ENCODE results near the gene WDR18. TPM values are rescaled to one million over a fixed set of nuclear protein-coding genes. Genes with fewer than 3 reads are reported as not detected.

Gene WDR18
- total RNA-seq, 1 experiment from 2014 or later, result 47.5 TPM

- peaks cover 42% of the 10 kb centered on the region for H3K36me3 ChIP-seq
- no peak for DNase-seq
- no peaks in the 10 kb centered on the region for H3K9me3 ChIP-seq (replicated peaks)
- H3K27me3 ChIP-seq, result no peaks in the 10 kb centered on the region
- H3K4me3 ChIP-seq, result no peak overlapping the region
- H3K4me1 ChIP-seq, result no peaks in the 10 kb centered on the region
- no peak overlapping the region for H3K27ac ChIP-seq
Measured at GRCh38 chr19:1011831-1012333, 27.7 kb downstream of the WDR18 start.

GRCh38 chr19:1012334-1012733, 28.2 kb downstream of the WDR18 start:
- H3K27ac ChIP-seq, result no peak overlapping the region
- H3K4me3 ChIP-seq, result no peak overlapping the region
- peaks cover 42% of the 10 kb centered on the region for H3K36me3 ChIP-seq
- no peaks in the 10 kb centered on the region for H3K27me3 ChIP-seq
- no peaks in the 10 kb centered on the region for H3K4me1 ChIP-seq
- DNase-seq, result no peak
- H3K9me3 ChIP-seq (replicated peaks), result no peaks in the 10 kb centered on the region

- Histone ChIP-seq H3K4me1 (no peaks in the 10 kb centered on the region), H3K4me3 (no peak overlapping the region), H3K27me3 (no peaks in the 10 kb centered on the region), H3K36me3 (peaks cover 40% of the 10 kb centered on the region), H3K27ac (no peak overlapping the region), H3K9me3 (replicated peaks) (no peaks in the 10 kb centered on the region)
- DNase-seq, result no peak
Measured at GRCh38 chr19:1013218-1013617, 29.1 kb downstream of the WDR18 start.

- Histone ChIP-seq H3K4me1 (no peaks in the 10 kb centered on the region), H3K36me3 (peaks cover 42% of the 10 kb centered on the region)
- DNase-seq, result no peak
Measured at GRCh38 chr19:1014161-1015060, 30.3 kb downstream of the WDR18 start.

GRCh38 chr19:1015061-1015781, 31.1 kb downstream of the WDR18 start:
- no peaks in the 10 kb centered on the region for H3K9me3 ChIP-seq (replicated peaks)
- H3K4me1 ChIP-seq, result no peaks in the 10 kb centered on the region
- no peak overlapping the region for H3K27ac ChIP-seq
- no peak for DNase-seq
- H3K36me3 ChIP-seq, result peaks cover 34% of the 10 kb centered on the region
- no peak overlapping the region for H3K4me3 ChIP-seq
- H3K27me3 ChIP-seq, result no peaks in the 10 kb centered on the region

More at GRCh38 chr19:1014161-1015060, 30.3 kb downstream of the WDR18 start:
- Histone ChIP-seq H3K9me3 (replicated peaks) (no peaks in the 10 kb centered on the region), H3K27me3 (no peaks in the 10 kb centered on the region), H3K4me3 (no peak overlapping the region), H3K27ac (no peak overlapping the region)

- Histone ChIP-seq H3K9me3 (replicated peaks) (no peaks in the 10 kb centered on the region), H3K4me1 (no peaks in the 10 kb centered on the region), H3K4me3 (no peak overlapping the region), H3K27me3 (no peaks in the 10 kb centered on the region), H3K36me3 (peaks cover 28% of the 10 kb centered on the region), H3K27ac (no peak overlapping the region)
- no peak for DNase-seq
Measured at GRCh38 chr19:1015782-1016646, 31.9 kb downstream of the WDR18 start.

GRCh38 chr19:1016647-1017114, 32.5 kb downstream of the WDR18 start:
- DNase-seq, result no peak
- H3K9me3 ChIP-seq (replicated peaks), result no peaks in the 10 kb centered on the region
- no peaks in the 10 kb centered on the region for H3K27me3 ChIP-seq
- H3K27ac ChIP-seq, result no peak overlapping the region
- H3K4me1 ChIP-seq, result no peaks in the 10 kb centered on the region
- peaks cover 24% of the 10 kb centered on the region for H3K36me3 ChIP-seq
- H3K4me3 ChIP-seq, result no peak overlapping the region

- Histone ChIP-seq H3K9me3 (replicated peaks) (no peaks in the 10 kb centered on the region), H3K27ac (no peak overlapping the region), H3K27me3 (no peaks in the 10 kb centered on the region), H3K4me1 (peaks cover 1% of the 10 kb centered on the region; the same call in 1 of the 2 replicates), H3K4me3 (no peak overlapping the region), H3K36me3 (peaks cover 18% of the 10 kb centered on the region)
- DNase-seq, result no peak
Measured at GRCh38 chr19:1017115-1017905, 33.2 kb downstream of the WDR18 start.

GRCh38 chr19:1017906-1018305, 33.8 kb downstream of the WDR18 start:
- Histone ChIP-seq H3K27me3 (no peaks in the 10 kb centered on the region), H3K27ac (no peak overlapping the region), H3K36me3 (peaks cover 12% of the 10 kb centered on the region), H3K4me1 (peaks cover 3% of the 10 kb centered on the region; the same call in 1 of the 2 replicates), H3K9me3 (replicated peaks) (no peaks in the 10 kb centered on the region), H3K4me3 (no peak overlapping the region)
- no peak for DNase-seq

GRCh38 chr19:1018393-1018792, 34.2 kb downstream of the WDR18 start:
- H3K27me3 ChIP-seq, result no peaks in the 10 kb centered on the region
- no peak overlapping the region for H3K4me3 ChIP-seq
- H3K4me1 ChIP-seq, result peaks cover 3% of the 10 kb centered on the region; the same call in 1 of the 2 replicates
- peaks cover 7% of the 10 kb centered on the region for H3K36me3 ChIP-seq
- no peak overlapping the region for H3K27ac ChIP-seq
- no peaks in the 10 kb centered on the region for H3K9me3 ChIP-seq (replicated peaks)
- no peak for DNase-seq

- H3K27me3 ChIP-seq, result no peaks in the 10 kb centered on the region
- DNase-seq, result no peak
- no peaks in the 10 kb centered on the region for H3K9me3 ChIP-seq (replicated peaks)
- no peak overlapping the region for H3K4me3 ChIP-seq
- H3K27ac ChIP-seq, result no peak overlapping the region
- H3K36me3 ChIP-seq, result peaks cover 2% of the 10 kb centered on the region
- peaks cover 3% of the 10 kb centered on the region; the same call in 1 of the 2 replicates for H3K4me1 ChIP-seq
Measured at GRCh38 chr19:1018932-1019615, 34.9 kb downstream of the WDR18 start.

- Histone ChIP-seq H3K4me1 (peaks cover 3% of the 10 kb centered on the region; the same call in 1 of the 2 replicates), H3K27me3 (no peaks in the 10 kb centered on the region), H3K4me3 (peak overlapping the region; percentile 74)
Measured at GRCh38 chr19:1019616-1019961, 35.4 kb downstream of the WDR18 start.

More at GRCh38 chr19:1019616-1019961, 35.4 kb downstream of the WDR18 start:
- no peak for DNase-seq
- no peaks in the 10 kb centered on the region for H3K9me3 ChIP-seq (replicated peaks)
- peaks cover 2% of the 10 kb centered on the region for H3K36me3 ChIP-seq
- no peak overlapping the region for H3K27ac ChIP-seq

Data from SJCRH30 (cell line).